Heart right ventricle (tissue), 16 donors: Measurements from ENCODE around the gene KLHDC7B. TPM values are rescaled to one million over a fixed set of nuclear protein-coding genes. Genes with fewer than 3 reads are reported as not detected.

ENCODE experiments used
- ATAC-seq, 8 donors: fragments of 200-7000 bp; cut with Tn5 transposase; one replicate each; pipeline ENCODE4 v1.9.1; 2020; ENCODE audit warnings: mild to moderate bottlenecking in 8 of 8, moderate library complexity in 8 of 8, moderate number of reproducible peaks in 1 of 8
- DNase-seq, 2 donors: peaks; one replicate each; pipeline ENCODE4 v3.0.0-alpha.2; 2020
- H3K27ac ChIP-seq, 10 donors: fragments of 200-600 bp; sonication (generic) in 2 of 10; one replicate each; pipeline versions ENCODE4 v1.5.0 to v1.8.0; 2020 to 2022; ENCODE audit warnings: mild to moderate bottlenecking in 3 of 10
- H3K27me3 ChIP-seq, 7 donors: fragments of 200-600 bp; one replicate each; pipeline ENCODE4 v1.8.0; 2021 to 2022; ENCODE audit warnings: mild to moderate bottlenecking in 2 of 7
- H3K36me3 ChIP-seq, 9 donors: fragments of 200-600 bp; sonication (generic) in 1 of 9; one replicate each; pipeline versions ENCODE4 v1.5.0 to v1.8.0; 2020 to 2022; ENCODE audit warnings: mild to moderate bottlenecking in 2 of 9
- H3K4me1 ChIP-seq, 9 donors: fragments of 200-600 bp; sonication (generic) in 1 of 9; one replicate each; pipeline versions ENCODE4 v1.5.0 to v1.8.0; 2020 to 2022; ENCODE audit warnings: mild to moderate bottlenecking in 4 of 9
- H3K4me3 ChIP-seq, 10 donors: fragments of 200-600 bp; sonication (generic) in 2 of 10; one replicate each; pipeline versions ENCODE4 v1.5.0 to v1.8.0; 2020 to 2022; ENCODE audit warnings: mild to moderate bottlenecking in 7 of 10, moderate library complexity in 2 of 10
- H3K9me3 ChIP-seq, 11 donors: fragments of 200-600 bp in 10 of 11; sonication (generic) in 2 of 11; one replicate each; pipeline versions ENCODE4 v1.5.0 to v1.8.0; 2013 to 2022; ENCODE audit warnings: mild to moderate bottlenecking in 2 of 11, control low read depth in 1 of 11, moderate library complexity in 1 of 11
- CTCF ChIP-seq, 9 donors: fragments of 200-600 bp; sonication (generic) in 2 of 9; IDR thresholded peaks; one replicate each; pipeline versions ENCODE4 v1.5.0 to v1.8.0; 2021 to 2022; ENCODE audit warnings: antibody characterized with exemption in 9 of 9, mild to moderate bottlenecking in 5 of 9, moderate library complexity in 1 of 9
- WGBS, 2 donors: extraction: QIAGEN DNeasy Blood & Tissue Kit; methylation state at CpG; one replicate each; pipeline ENCODE4 v1.1.7; 2013; ENCODE audit warnings: inconsistent platforms in 1 of 2; 5-methylcytosine and 5-hydroxymethylcytosine counted together
- intact Hi-C, 10 donors: fragments of 100-400 bp; cut with DNase I; formaldehyde crosslinking; loops; one replicate each; pipeline versions ENCODE4 v1.11.1 to v1.14.2; 2022
- polyA plus RNA-seq, 2 donors: library from polyadenylated mRNA; stranded (reverse); fragments of 200-250 nt; gene quantifications; one replicate each; pipeline ENCODE4 v1.2.3, GENCODE V29; 2013
- total RNA-seq, 10 donors: library from RNA; stranded (reverse); fragmentation: NEBNext Ultra II Directional in 3 of 10; extraction: Animal tissue kit (Norgen Biotek cat#: 25700) in 3 of 10; gene quantifications; one replicate each; pipeline versions ENCODE4 v1.2.1 to v1.2.4, GENCODE V29; 2021 to 2023
- donor health status: Arrhythmogenic right ventricular cardiomyopathy.
- donor health status: ischemic (EF 13 %, LVEDD 7.1; RV severe dilation, severe dysfunction).
- donor health status: healthy with polysubstance abuse.
- donor health status: DM: no; HTN: yes; CAD: no.
- donor health status: DM: no; HTN: no; CAD: no.
- donor health status: ischemic (EF 25% LVEDD 6.9; RV normal size, moderate dysfunction).
- donor health status: ischemic (EF 25% LVEDD 5.7; RV mildly dilated, moderate dysfunction).
- donor health status: healthy.
- donor health status: DM: yes; HTN: yes; CAD: no.
- donor health status: Ischemic cardiomyopathy.
- donor health status: ischemic (EF 35%, LVEDD 5.7; RV mildly dilated, moderate dysfunction).
- donor health status: nonischemic (EF 11% LVEDD 7.7; RV severe dilation, severe dysfunction).
- donor health status: DM: yes; HTN: yes; CAD: no.
- donor health status: PGD.
- donor health status: ischemic (EF 29% LVEDD 5.4; RV normal size, mild dysfunction).
- donor health status: nonischemic (EF 23%, LVEDD 6.1; RV moderate dilation, normal function).

KLHDC7B gene
- total and polyA plus RNA-seq, 12 donors = 0.10 to 1.3 (median 0.13) TPM; not detected in 7

GRCh38 chr22:50504369-50505211 lies 41.1 kb upstream of the KLHDC7B start:
- Histone ChIP-seq H3K9me3 (no peaks in the 10 kb centered on the region), H3K27me3 (no peaks in the 10 kb centered on the region), H3K36me3 (peaks cover 3 to 42% (median 18%) of the 10 kb centered on the region in 9 donors), H3K4me3 (no peak overlapping the region), H3K27ac (no peak overlapping the region), H3K4me1 (peaks cover 13 to 31% (median 25%) of the 10 kb centered on the region in 9 donors)
- intact Hi-C loops = loop anchor here in 4 of 10 donors (10.0 kb wide), 1 partner anchor 260 kb away; the partner anchor contains the start of gene TUBGCP6 (in 4 of the 4)
- TF ChIP-seq CTCF (IDR thresholded peaks at IDR 0.05) = no peak
- no peak for ATAC-seq
- 95 to 96% methylated on average over 41 to 44 of the region's 44 CpGs for WGBS, 2 donors
- no peak for DNase-seq

GRCh38 chr22:50505276-50505775 lies 40.4 kb upstream of the KLHDC7B start:
- Histone ChIP-seq H3K4me1 (peaks cover 13 to 33% (median 27%) of the 10 kb centered on the region in 9 donors), H3K4me3 (no peak overlapping the region), H3K36me3 (peaks cover 3 to 44% (median 20%) of the 10 kb centered on the region in 9 donors), H3K9me3 (no peaks in the 10 kb centered on the region), H3K27me3 (no peaks in the 10 kb centered on the region), H3K27ac (no peak overlapping the region)
- 91 to 96% methylated on average over 14 of the region's 14 CpGs for WGBS, 2 donors
- TF ChIP-seq CTCF (IDR thresholded peaks at IDR 0.05) = no peak
- no peak for ATAC-seq
- no peak for DNase-seq
- intact Hi-C loops = loop anchor here in 4 of 10 donors (10.0 kb wide), 1 partner anchor 261 kb away; the partner anchor contains the start of gene TUBGCP6 (in 4 of the 4)

- Histone ChIP-seq H3K4me1 (peaks cover 13 to 33% (median 27%) of the 10 kb centered on the region in 9 donors), H3K9me3 (no peaks in the 10 kb centered on the region), H3K36me3 (peaks cover 3 to 51% (median 23%) of the 10 kb centered on the region in 9 donors), H3K4me3 (peak overlapping the region in 9 of 10 donors; percentile 89 to 100 (median 95)), H3K27ac (peak overlapping the region in 1 of 10 donors; percentile 95), H3K27me3 (no peaks in the 10 kb centered on the region)
- intact Hi-C loops = loop anchor here in 5 of 10 donors (2.0 to 10.0 kb wide), 2 partner anchors 31 to 261 kb away; partner anchors contain the start of genes TUBGCP6 (in 4 of the 5) and SBF1 (in 2 of the 5)
- 88 to 90% methylated on average over 41 of the region's 41 CpGs for WGBS, 2 donors
- no peak for DNase-seq
- ATAC-seq = peak in 1 of 8 donors; percentile 6
- no peak for TF ChIP-seq CTCF (IDR thresholded peaks at IDR 0.05)
These were observed 39.7 kb upstream of the KLHDC7B start for GRCh38 chr22:50505776-50506610.
